ENCODE data around the gene PLPP3. TPM values are rescaled to one million over a fixed set of nuclear protein-coding genes. Genes with fewer than 3 reads are reported as not detected.

The PLPP3 gene
- total RNA-seq, 1 experiment from 2014 or later: 26.7 TPM

GRCh38 chr1:56502700-56503245 is 76.6 kb downstream of the PLPP3 start:
- Histone ChIP-seq H3K4me2 (ENCODE audit: insufficient read depth, insufficient read length, low read length) (no peak overlapping the region), H3K4ac (ENCODE audit: low read depth, low read length) (no peak overlapping the region), H3K79me2 (ENCODE audit: insufficient read depth, low read length) (no peaks in the 10 kb centered on the region), H3K18ac (ENCODE audit: insufficient read length, low read depth, low read length) (no peak overlapping the region), H3K79me1 (ENCODE audit: insufficient read depth, low read depth, low read length, poor library complexity, severe bottlenecking) (no peaks in the 10 kb centered on the region), H2BK12ac (ENCODE audit: insufficient read length, low read depth, low read length) (no peak overlapping the region), H3K14ac (ENCODE audit: insufficient read depth, low read length) (no peak overlapping the region), H3K56ac (ENCODE audit: insufficient read length, low read depth, low read length) (no peak overlapping the region), H3K23me2 (ENCODE audit: insufficient read length, low read depth, low read length, poor library complexity, severe bottlenecking) (no peaks in the 10 kb centered on the region), H3K4me1 (ENCODE audit: insufficient read depth, low read length) (no peaks in the 10 kb centered on the region), H3T11ph (ENCODE audit: low read length) (no peak overlapping the region), H2BK15ac (ENCODE audit: low read depth, low read length) (no peak overlapping the region), H3K9me3 (ENCODE audit: control insufficient read depth, low read depth, low read length) (no peaks in the 10 kb centered on the region), H4K20me1 (ENCODE audit: control insufficient read depth, insufficient read depth, insufficient read length) (no peaks in the 10 kb centered on the region), H3K9ac (ENCODE audit: extremely low read depth, insufficient read length, low read length) (no peak overlapping the region), H2AFZ (ENCODE audit: low read length) (no peak overlapping the region), H2AK5ac (ENCODE audit: insufficient read length, low read length) (no peak overlapping the region), H4K8ac (replicated peaks; ENCODE audit: insufficient read length, low read depth, low read length) (no peak overlapping the region), H3K27ac (ENCODE audit: insufficient read length, low read depth, low read length) (no peak overlapping the region), H2BK5ac (ENCODE audit: insufficient read length, low read length) (no peak overlapping the region), H4K5ac (ENCODE audit: insufficient read length, low read depth, low read length) (no peak overlapping the region), H3K23ac (ENCODE audit: insufficient read length, low read depth, low read length) (no peak overlapping the region), H2BK120ac (ENCODE audit: low read depth, low read length, poor library complexity, severe bottlenecking) (no peak overlapping the region), H2BK20ac (ENCODE audit: low read depth, low read length, poor library complexity, severe bottlenecking) (no peak overlapping the region), H3K27me3 (ENCODE audit: insufficient read depth, low read length) (no peaks in the 10 kb centered on the region), H4K91ac (ENCODE audit: insufficient read length, low read depth, low read length) (no peak overlapping the region)
- Mint-ChIP-seq H3K9me3 (no peaks in the 10 kb centered on the region), H3K27ac (no peak overlapping the region), H3K4me3 (no peak overlapping the region), H3K4me1 (peaks cover 10 to 11% of the 10 kb centered on the region in 2 experiments), H3K36me3 (ENCODE audit: insufficient read depth in 1 of 3, low read depth in 3 of 3) (peaks cover 30 to 78% (median 67%) of the 10 kb centered on the region in 3 experiments; a peak in 6 of 7 replicates), H3K27me3 (ENCODE audit: low read depth) (no peaks in the 10 kb centered on the region)
- WGBS (ENCODE audit: extremely low coverage, insufficient read length, low lambda C conversion rate): no CpG with 5 or more reads among the region's 7 CpGs
- TF ChIP-seq, protein P1, sequence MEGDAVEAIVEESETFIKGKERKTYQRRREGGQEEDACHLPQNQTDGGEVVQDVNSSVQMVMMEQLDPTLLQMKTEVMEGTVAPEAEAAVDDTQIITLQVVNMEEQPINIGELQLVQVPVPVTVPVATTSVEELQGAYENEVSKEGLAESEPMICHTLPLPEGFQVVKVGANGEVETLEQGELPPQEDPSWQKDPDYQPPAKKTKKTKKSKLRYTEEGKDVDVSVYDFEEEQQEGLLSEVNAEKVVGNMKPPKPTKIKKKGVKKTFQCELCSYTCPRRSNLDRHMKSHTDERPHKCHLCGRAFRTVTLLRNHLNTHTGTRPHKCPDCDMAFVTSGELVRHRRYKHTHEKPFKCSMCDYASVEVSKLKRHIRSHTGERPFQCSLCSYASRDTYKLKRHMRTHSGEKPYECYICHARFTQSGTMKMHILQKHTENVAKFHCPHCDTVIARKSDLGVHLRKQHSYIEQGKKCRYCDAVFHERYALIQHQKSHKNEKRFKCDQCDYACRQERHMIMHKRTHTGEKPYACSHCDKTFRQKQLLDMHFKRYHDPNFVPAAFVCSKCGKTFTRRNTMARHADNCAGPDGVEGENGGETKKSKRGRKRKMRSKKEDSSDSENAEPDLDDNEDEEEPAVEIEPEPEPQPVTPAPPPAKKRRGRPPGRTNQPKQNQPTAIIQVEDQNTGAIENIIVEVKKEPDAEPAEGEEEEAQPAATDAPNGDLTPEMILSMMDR (conservative IDR thresholded peaks at IDR 0.05): no peak
- no peak for DNase-seq

All from H9 (cell line).